H1 (cell line): ENCODE results near the gene COL26A1. TPM values are rescaled to one million over a fixed set of nuclear protein-coding genes. Genes with fewer than 3 reads are reported as not detected.

Experiments
- CTCF ChIA-PET: fragments of 300-600 bp; sonication (Branson Sonifier 250); formaldehyde crosslinking; loops from one replicate; lab custom pipeline; 2021; ENCODE audit not compliant: partially characterized antibody; lab: Charles Lee
- POLR2A ChIA-PET: fragments of 300-600 bp; sonication (Branson Sonifier 250); formaldehyde crosslinking; loops from one replicate; lab custom pipeline; 2021; ENCODE audit warnings: inconsistent platforms; ENCODE audit not compliant: partially characterized antibody; lab: Charles Lee
- DNase-seq, 2 experiments: peaks; one replicate each; pipeline versions ENCODE4 v3.0.0 to v3.0.0-alpha.2; 2010 to 2022; ENCODE audit warnings: low spot score in 2 of 2, low read depth in 1 of 2, mixed read lengths in 1 of 2
- FAIRE-seq: peaks from 2 replicates; lab custom pipeline; 2011; peaks lifted over from hg19 to GRCh38; lab: Jason Lieb, UNC
- H2AFZ ChIP-seq: 2 replicates; pipeline ENCODE4 v1.8.1; 2012; ENCODE audit warnings: low read length, inconsistent platforms
- H2AK5ac ChIP-seq: 2 replicates; pipeline ENCODE4 v1.6.1; 2013; ENCODE audit warnings: low read depth, low read length
- H2BK120ac ChIP-seq: replicated peaks from 2 replicates; pipeline ENCODE3; 2013; ENCODE audit warnings: low read depth, low read length, inconsistent platforms
- H2BK12ac ChIP-seq: 2 replicates; pipeline ENCODE4 v1.6.1; 2013; ENCODE audit warnings: low read depth, low read length
- H2BK15ac ChIP-seq: 2 replicates; pipeline ENCODE4 v1.6.1; 2013; ENCODE audit warnings: low read length
- H2BK20ac ChIP-seq: 2 replicates; pipeline ENCODE4 v1.6.1; 2013; ENCODE audit warnings: low read length
- H2BK5ac ChIP-seq: 2 replicates; pipeline ENCODE4 v1.6.1; 2013; ENCODE audit warnings: low read depth, low read length
- H3K14ac ChIP-seq: 2 replicates; pipeline ENCODE4 v1.6.1; 2013; ENCODE audit warnings: inconsistent platforms; ENCODE audit not compliant: insufficient read length
- H3K18ac ChIP-seq: 2 replicates; pipeline ENCODE4 v1.6.1; 2013; ENCODE audit warnings: low read length; ENCODE audit errors: extremely low read depth
- H3K23ac ChIP-seq: 2 replicates; pipeline ENCODE4 v1.6.1; 2013; ENCODE audit warnings: inconsistent platforms; ENCODE audit not compliant: insufficient read length
- H3K23me2 ChIP-seq: 2 replicates; pipeline ENCODE4 v1.6.1; 2013; ENCODE audit warnings: low read depth, low read length
- H3K27ac ChIP-seq: 2 replicates; pipeline ENCODE4 v1.6.1; 2011; ENCODE audit warnings: low read depth, low read length, inconsistent platforms
- H3K27me3 ChIP-seq, 4 experiments: replicated peaks in 1 of 4; 1 replicate in 1 of 4; 2 replicates in 3 of 4; pipeline versions ENCODE4 v1.6.1 to v1.8.1; 2011 to 2013; ENCODE audit warnings: low read length in 3 of 4, mild to moderate bottlenecking in 3 of 4, inconsistent platforms in 2 of 4, mixed read lengths in 2 of 4, moderate library complexity in 1 of 4; ENCODE audit not compliant: control insufficient read depth in 3 of 4, insufficient read depth in 3 of 4; ENCODE audit errors: extremely low read depth in 1 of 4
- H3K36me3 ChIP-seq, 4 experiments: 2 replicates each; pipeline versions ENCODE4 v1.6.1 to v1.8.1; 2011 to 2013; ENCODE audit warnings: mild to moderate bottlenecking in 4 of 4, low read length in 3 of 4, moderate library complexity in 2 of 4, control low read depth in 1 of 4, inconsistent platforms in 1 of 4; ENCODE audit not compliant: insufficient read depth in 4 of 4, control insufficient read depth in 2 of 4
- H3K4ac ChIP-seq: replicated peaks from 2 replicates; pipeline ENCODE3; 2013; ENCODE audit warnings: low read length, low read depth, mixed read lengths, inconsistent platforms; ENCODE audit not compliant: insufficient read length
- H3K4me1 ChIP-seq, 4 experiments: replicated peaks in 1 of 4; 1 replicate in 1 of 4; 2 replicates in 3 of 4; pipeline versions ENCODE4 v1.6.1 to v1.8.1; 2011 to 2013; ENCODE audit warnings: low read length in 3 of 4, inconsistent platforms in 2 of 4, mixed read lengths in 1 of 4; ENCODE audit not compliant: insufficient read depth in 4 of 4, control insufficient read depth in 3 of 4
- H3K4me2 ChIP-seq, 2 experiments: 2 replicates each; pipeline versions ENCODE4 v1.6.1 to v1.8.1; 2011 to 2013; ENCODE audit warnings: low read depth in 2 of 2, low read length in 2 of 2, control low read depth in 1 of 2, inconsistent platforms in 1 of 2, mild to moderate bottlenecking in 1 of 2; ENCODE audit not compliant: insufficient read depth in 1 of 2
- H3K4me3 ChIP-seq, 4 experiments: fragments of 200-600, 300-600 bp in 1 of 4; sonication (generic), shearing (Covaris generic), sonication (Bioruptor Twin) in 1 of 4; 2 replicates each; pipeline versions ENCODE4 v1.5.1 to v1.8.1; 2011 to 2016; ENCODE audit warnings: low read length in 4 of 4, low read depth in 3 of 4, control low read depth in 2 of 4, inconsistent platforms in 2 of 4, mild to moderate bottlenecking in 2 of 4, mixed read lengths in 1 of 4, moderate library complexity in 1 of 4; ENCODE audit not compliant: insufficient read depth in 2 of 4; ENCODE audit errors: extremely low read depth in 1 of 4
- H3K56ac ChIP-seq: replicated peaks from 2 replicates; pipeline ENCODE3; 2013; ENCODE audit warnings: low read depth, mild to moderate bottlenecking, mixed read lengths, low read length, inconsistent platforms; ENCODE audit not compliant: insufficient read length
- H3K79me1 ChIP-seq: 2 replicates; pipeline ENCODE4 v1.6.1; 2013; ENCODE audit warnings: low read depth, low read length, control low read depth
- H3K79me2 ChIP-seq, 2 experiments: 2 replicates each; pipeline versions ENCODE4 v1.6.1 to v1.8.1; 2012 to 2013; ENCODE audit warnings: low read length in 2 of 2, mild to moderate bottlenecking in 2 of 2, inconsistent platforms in 1 of 2; ENCODE audit not compliant: insufficient read depth in 2 of 2, control insufficient read depth in 1 of 2
- H3K9ac ChIP-seq, 4 experiments: replicated peaks in 1 of 4; 1 replicate in 1 of 4; 2 replicates in 3 of 4; pipeline versions ENCODE4 v1.6.1 to v1.8.1; 2011 to 2013; ENCODE audit warnings: low read depth in 3 of 4, low read length in 3 of 4, control low read depth in 2 of 4, mild to moderate bottlenecking in 2 of 4, moderate library complexity in 2 of 4, inconsistent platforms in 1 of 4; ENCODE audit errors: extremely low read depth in 1 of 4
- H3K9me3 ChIP-seq, 2 experiments: 2 replicates each; pipeline versions ENCODE4 v1.6.1 to v1.8.1; 2012 to 2013; ENCODE audit warnings: mild to moderate bottlenecking in 2 of 2, moderate library complexity in 2 of 2, control low read depth in 1 of 2, inconsistent platforms in 1 of 2, low read depth in 1 of 2, low read length in 1 of 2, mixed read lengths in 1 of 2; ENCODE audit not compliant: insufficient read depth in 2 of 2
- H4K20me1 ChIP-seq, 2 experiments: replicated peaks in 1 of 2; 2 replicates each; pipeline versions ENCODE3 to v1.8.1; 2011 to 2013; ENCODE audit warnings: inconsistent platforms in 2 of 2, low read length in 2 of 2, mild to moderate bottlenecking in 1 of 2; ENCODE audit not compliant: insufficient read depth in 2 of 2, control insufficient read depth in 1 of 2
- H4K5ac ChIP-seq: 2 replicates; pipeline ENCODE4 v1.6.1; 2013; ENCODE audit warnings: low read length, low read depth, mixed read lengths, inconsistent platforms; ENCODE audit not compliant: insufficient read length
- H4K8ac ChIP-seq: 2 replicates; pipeline ENCODE4 v1.8.0; 2013; ENCODE audit warnings: mild to moderate bottlenecking, moderate library complexity, low read length, inconsistent platforms; ENCODE audit not compliant: insufficient read depth; ENCODE audit errors: extremely low read depth
- H4K91ac ChIP-seq: replicated peaks from 2 replicates; pipeline ENCODE3; 2013; ENCODE audit warnings: low read length, mixed read lengths, inconsistent platforms; ENCODE audit not compliant: insufficient read length
- MAFK ChIP-seq: IDR thresholded peaks from 2 replicates; pipeline ENCODE4 v1.6.1; 2012; ENCODE audit warnings: low read depth, mild to moderate bottlenecking, improper control_type of control experiment, low read length
- PHF8 ChIP-seq: fragments of 200-600 bp; sonication (generic); conservative IDR thresholded peaks from 2 replicates; pipeline ENCODE4 v1.7.1; 2012; ENCODE audit warnings: low read depth, mild to moderate bottlenecking, inconsistent platforms, low read length, moderate library complexity
- POU5F1 ChIP-seq: IDR thresholded peaks from 2 replicates; pipeline ENCODE4 v1.6.1; 2011; ENCODE audit warnings: low read depth, mild to moderate bottlenecking, low read length, moderate library complexity
- RXRA ChIP-seq: IDR thresholded peaks from 2 replicates; pipeline ENCODE4 v1.6.1; 2011; ENCODE audit warnings: low read depth, mild to moderate bottlenecking, low read length, moderate library complexity; ENCODE audit not compliant: insufficient read depth
- TAF1 ChIP-seq: IDR thresholded peaks from 2 replicates; pipeline ENCODE4 v1.6.1; 2011; ENCODE audit warnings: mild to moderate bottlenecking, low read depth, low read length
- TEAD4 ChIP-seq: IDR thresholded peaks from 2 replicates; pipeline ENCODE4 v1.6.1; 2012; ENCODE audit warnings: low read depth, low read length, inconsistent platforms, mixed read lengths
- WGBS, 2 experiments: shearing (Covaris generic) in 1 of 2; methylation state at CpG; one replicate each; pipeline versions ENCODE4 v1.1.6 to v1.1.7; 2013 to 2015; ENCODE audit warnings: low lambda C conversion rate in 2 of 2, mixed read lengths in 2 of 2, inconsistent platforms in 1 of 2, low coverage in 1 of 2, missing lambda C conversion rate in 1 of 2; ENCODE audit not compliant: insufficient replicate concordance in 2 of 2, insufficient coverage in 1 of 2, insufficient read length in 1 of 2; ENCODE audit errors: extremely low coverage in 1 of 2, missing lambda C conversion rate in 1 of 2; 5-methylcytosine and 5-hydroxymethylcytosine counted together
- polyA plus RNA-seq, 7 experiments: library from polyadenylated mRNA; depleted of rRNA in 3 of 7; stranded (reverse) in 5 of 7; unstranded in 2 of 7; fragments of >200 nt in 5 of 7; fragments of 200-250 nt in 2 of 7; gene quantifications; 1 replicate in 5 of 7; 2 replicates in 1 of 7; 4 replicates in 1 of 7; pipeline versions ENCODE4 v1.2.1 to v1.2.3, GENCODE V29; 2011 to 2013; ENCODE audit warnings: missing spikeins in 2 of 7, mixed read lengths in 2 of 7
- total RNA-seq: library from RNA; stranded (reverse); fragmentation: NEBNext Ultra II Directional; extraction: Animal tissue kit (Norgen Biotek cat#: 25700); gene quantifications from 2 replicates; pipeline ENCODE4 v1.2.1, GENCODE V29; 2021

Gene COL26A1
- total and polyA plus RNA-seq, 2 of the 8 experiments (the other 6 are each of a cell fraction or from before 2014, with no cell fraction given): 51.1 to 68.8 TPM

GRCh38 chr7:101386177-101386557 is 23.5 kb downstream of the COL26A1 start:
- H4K20me1 ChIP-seq: peaks cover 0 to 2% of the 10 kb centered on the region in 2 experiments
- peaks cover 5% of the 10 kb centered on the region; the same call in 1 of the 2 replicates for H3K79me1 ChIP-seq
- peaks cover 0 to 5% of the 10 kb centered on the region in 2 experiments; a peak in 1 of 4 replicates for H3K9me3 ChIP-seq
- H2BK5ac ChIP-seq: no peak overlapping the region; the same call in 1 of the 2 replicates
- H2BK120ac ChIP-seq: no peak overlapping the region
- no peak overlapping the region for H4K91ac ChIP-seq
- no peaks in the 10 kb centered on the region; a peak in 1 of 8 replicates for H3K36me3 ChIP-seq
- H3K18ac ChIP-seq: no peak overlapping the region; the same call in 1 of the 2 replicates
- peaks cover 4 to 12% (median 10%) of the 10 kb centered on the region in 4 experiments for H3K4me1 ChIP-seq
- DNase-seq (no peak), FAIRE-seq (no peak)
- H3K9ac ChIP-seq: no peak overlapping the region
- no peak overlapping the region for H3K4ac ChIP-seq
- peaks cover 0 to 23% of the 10 kb centered on the region in 2 experiments; a peak in 2 of 4 replicates for H3K79me2 ChIP-seq
- H4K5ac ChIP-seq: no peak overlapping the region
- H4K8ac ChIP-seq: peak overlapping the region; percentile 65; the same call in 1 of the 2 replicates
- no peak overlapping the region for H3K23ac ChIP-seq
- ChIA-PET CTCF (interaction anchor here (0.6 to 36.0 kb wide), 6 partner anchors 10 to 269 kb away, joined by 3 to 728 read pairs (median 5); no protein-coding TSS in a partner anchor), POLR2A (interaction anchor here (0.7 to 3.3 kb wide), 6 partner anchors 9 to 65 kb away, joined by 3 to 15 read pairs (median 6); partner anchors contain the start of gene IFT22)
- no peaks in the 10 kb centered on the region for H3K23me2 ChIP-seq
- H3K4me3 ChIP-seq: no peak overlapping the region
- H2AFZ ChIP-seq: no peak overlapping the region
- H2BK12ac ChIP-seq: peak overlapping the region; percentile 63; the same call in 1 of the 2 replicates
- no peaks in the 10 kb centered on the region for H3K27me3 ChIP-seq
- no peak overlapping the region for H3K56ac ChIP-seq
- H2AK5ac ChIP-seq: no peak overlapping the region
- TF ChIP-seq TAF1: no peak
- TF ChIP-seq PHF8: no peak
- no peak for TF ChIP-seq TEAD4
- TF ChIP-seq RXRA: no peak
- no peak for TF ChIP-seq MAFK
- no peak for TF ChIP-seq POU5F1
- H3K4me2 ChIP-seq: 0 out of 4 replicates have a peak overlapping the region, but pooled peaks of 1 of the 2 experiments have one; percentile 11
- WGBS, 2 experiments: 87% methylated on average over 8 of the region's 8 CpGs; no CpG with 5 or more reads in 1 of the 2 experiments
- H3K27ac ChIP-seq: no peak overlapping the region
- no peak overlapping the region for H3K14ac ChIP-seq
- no peak overlapping the region; the same call in 1 of the 2 replicates for H2BK15ac ChIP-seq
- no peak overlapping the region for H2BK20ac ChIP-seq
